Measurements from ENCODE around the gene AMT. TPM values are rescaled to one million over a fixed set of nuclear protein-coding genes. Genes with fewer than 3 reads are reported as not detected.
"Not testable (repeated sequence)": the region's sequence is repeated elsewhere in the genome, so short reads cannot be mapped to it uniquely, and the experiment has no call there.

Gene AMT
- total RNA-seq, 1 donor from 2014 or later = 7.0 TPM

GRCh38 chr3:49399461-49399860, 22.8 kb downstream of the AMT start:
- ChIA-PET CTCF (interaction anchor here (1.2 kb wide), 1 partner anchor 59 kb away, joined by 3 read pairs; no protein-coding TSS in a partner anchor), POLR2A (interaction anchor here (0.5 to 2.0 kb wide), 4 partner anchors 8 to 311 kb away, joined by 3 to 8 read pairs (median 4); partner anchors contain the start of gene RHOA)
- DNase-seq (no peak), ATAC-seq (ENCODE audit: low read depth) (peak; percentile 38)
- Mint-ChIP-seq H3K4me1 (peaks cover 75% of the 10 kb centered on the region), H3K27ac (peak overlapping the region; percentile 66), H3K9me3 (no peaks in the 10 kb centered on the region), H3K27me3 (no peaks in the 10 kb centered on the region), H3K4me3 (peak overlapping the region; percentile 41), H3K36me3 (ENCODE audit: low read depth) (peaks cover 62% of the 10 kb centered on the region)
- TF ChIP-seq, protein P1, sequence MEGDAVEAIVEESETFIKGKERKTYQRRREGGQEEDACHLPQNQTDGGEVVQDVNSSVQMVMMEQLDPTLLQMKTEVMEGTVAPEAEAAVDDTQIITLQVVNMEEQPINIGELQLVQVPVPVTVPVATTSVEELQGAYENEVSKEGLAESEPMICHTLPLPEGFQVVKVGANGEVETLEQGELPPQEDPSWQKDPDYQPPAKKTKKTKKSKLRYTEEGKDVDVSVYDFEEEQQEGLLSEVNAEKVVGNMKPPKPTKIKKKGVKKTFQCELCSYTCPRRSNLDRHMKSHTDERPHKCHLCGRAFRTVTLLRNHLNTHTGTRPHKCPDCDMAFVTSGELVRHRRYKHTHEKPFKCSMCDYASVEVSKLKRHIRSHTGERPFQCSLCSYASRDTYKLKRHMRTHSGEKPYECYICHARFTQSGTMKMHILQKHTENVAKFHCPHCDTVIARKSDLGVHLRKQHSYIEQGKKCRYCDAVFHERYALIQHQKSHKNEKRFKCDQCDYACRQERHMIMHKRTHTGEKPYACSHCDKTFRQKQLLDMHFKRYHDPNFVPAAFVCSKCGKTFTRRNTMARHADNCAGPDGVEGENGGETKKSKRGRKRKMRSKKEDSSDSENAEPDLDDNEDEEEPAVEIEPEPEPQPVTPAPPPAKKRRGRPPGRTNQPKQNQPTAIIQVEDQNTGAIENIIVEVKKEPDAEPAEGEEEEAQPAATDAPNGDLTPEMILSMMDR (IDR thresholded peaks at IDR 0.05) = no peak
- intact Hi-C loops (cut with micrococcal nuclease) = no loop called here

DNA sequence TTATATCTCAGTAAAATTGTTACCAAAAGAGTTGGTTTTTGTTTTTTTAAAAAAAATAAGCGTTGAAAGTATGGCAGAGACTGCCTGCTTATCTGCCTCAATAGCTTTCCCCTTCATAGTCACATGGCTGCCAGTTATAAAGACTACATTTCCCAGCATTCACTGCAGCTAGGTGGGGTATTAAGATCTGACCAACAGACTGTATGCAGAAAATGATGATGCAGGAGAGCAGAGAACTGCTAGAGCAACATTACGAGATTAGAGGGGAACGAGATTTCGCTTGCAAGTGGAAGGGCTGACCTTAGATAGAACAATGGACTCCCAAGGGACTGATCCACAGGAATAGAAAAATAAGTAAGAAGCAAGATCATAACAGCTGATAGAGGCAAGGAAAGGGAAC, 24.8 kb downstream of the AMT start:
- ATAC-seq (ENCODE audit: low read depth) (peak; percentile 84), DNase-seq (no peak)
- CTCF ChIA-PET = no interaction called here
- TF ChIP-seq, protein P1 (IDR thresholded peaks at IDR 0.05) = no peak
- no peak overlapping the region for H3K4me3 Mint-ChIP-seq
- peaks cover 65% of the 10 kb centered on the region for H3K36me3 Mint-ChIP-seq (ENCODE audit: low read depth)
- peak overlapping the region; percentile 19 for H3K27ac Mint-ChIP-seq
- no peaks in the 10 kb centered on the region for H3K27me3 Mint-ChIP-seq
- POLR2A ChIA-PET = interaction anchor here (0.8 to 1.0 kb wide), 3 partner anchors 14 to 32 kb away, joined by 4 to 9 read pairs (median 5); partner anchors contain the start of genes NICN1, RHOA and TCTA
- H3K9me3 Mint-ChIP-seq = no peaks in the 10 kb centered on the region
- H3K4me1 Mint-ChIP-seq = peaks cover 78% of the 10 kb centered on the region
- intact Hi-C loops (cut with micrococcal nuclease) = loop anchor here (1.0 kb wide), 1 partner anchor 15 kb away; the partner anchor contains the start of gene TCTA

DNA sequence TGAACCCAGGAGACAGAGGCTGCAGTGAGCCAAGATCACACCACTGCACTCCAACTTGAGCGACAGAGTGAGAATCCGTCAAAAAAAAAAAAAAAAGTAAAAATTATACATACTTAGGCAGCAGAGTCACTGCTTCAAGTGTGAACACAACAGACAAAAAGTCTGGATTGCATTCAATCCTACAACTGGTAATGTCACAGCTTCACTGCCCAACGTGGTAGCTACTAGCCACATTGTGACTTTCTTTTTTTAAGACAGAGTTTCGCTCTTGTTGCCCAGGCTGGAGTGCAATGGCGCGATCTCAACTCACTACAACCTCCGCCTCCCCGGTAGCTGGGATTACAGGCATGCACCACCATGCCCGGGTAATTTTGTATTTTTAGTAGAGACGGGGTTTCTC, 31.0 kb downstream of the AMT start:
- H3K4me3 Mint-ChIP-seq; DNase-seq; H3K27ac Mint-ChIP-seq; intact Hi-C loops (cut with micrococcal nuclease); ATAC-seq (ENCODE audit: low read depth); H3K27me3 Mint-ChIP-seq; H3K9me3 Mint-ChIP-seq; CTCF ChIA-PET: not testable (repeated sequence)
- Mint-ChIP-seq H3K4me1 (peaks cover 58% of the 10 kb centered on the region), H3K36me3 (ENCODE audit: low read depth) (peaks cover 46% of the 10 kb centered on the region)
- POLR2A ChIA-PET = interaction anchor here (0.7 to 1.2 kb wide), 3 partner anchors 9 to 39 kb away, joined by 4 to 6 read pairs (median 4); no protein-coding TSS in a partner anchor

DNA sequence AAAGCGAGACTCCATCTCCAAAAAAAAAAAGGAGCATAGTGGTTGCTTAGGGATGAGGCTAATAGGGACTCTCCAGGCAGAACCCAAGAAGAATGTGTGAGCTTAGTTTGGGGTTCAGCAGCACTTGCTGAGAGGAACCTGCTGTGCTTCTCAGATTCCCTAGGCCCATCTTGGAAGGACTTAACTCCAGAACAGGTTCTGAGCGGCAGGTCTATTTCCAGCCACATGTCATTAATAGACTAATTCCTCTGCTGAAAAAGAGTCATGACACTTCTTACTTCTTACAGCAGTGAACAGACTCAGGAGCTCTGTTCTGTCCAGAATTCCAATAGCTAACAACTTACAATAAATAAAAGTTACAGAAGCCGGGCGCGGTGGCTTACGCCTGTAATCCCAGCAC, 33.0 kb downstream of the AMT start:
- TF ChIP-seq, protein P1 (IDR thresholded peaks at IDR 0.05) = no peak
- intact Hi-C loops (cut with micrococcal nuclease) = no loop called here
- Mint-ChIP-seq H3K27ac (no peak overlapping the region), H3K9me3 (no peaks in the 10 kb centered on the region), H3K36me3 (ENCODE audit: low read depth) (peaks cover 33% of the 10 kb centered on the region), H3K4me1 (peaks cover 59% of the 10 kb centered on the region), H3K4me3 (no peak overlapping the region), H3K27me3 (no peaks in the 10 kb centered on the region)
- DNase-seq (no peak), ATAC-seq (ENCODE audit: low read depth) (no peak)
- ChIA-PET POLR2A (interaction anchor here (0.7 kb wide), 1 partner anchor 271 kb away, joined by 10 read pairs; no protein-coding TSS in a partner anchor), CTCF (no interaction called here)

GRCh38 chr3:49388289-49388820, 33.9 kb downstream of the AMT start:
- DNase-seq = no peak
- H3K4me1 Mint-ChIP-seq = peaks cover 65% of the 10 kb centered on the region
- TF ChIP-seq, protein P1 (IDR thresholded peaks at IDR 0.05) = no peak
- peaks cover 31% of the 10 kb centered on the region for H3K36me3 Mint-ChIP-seq (ENCODE audit: low read depth)
- H3K27ac Mint-ChIP-seq = peak overlapping the region; percentile 66
- H3K9me3 Mint-ChIP-seq = no peaks in the 10 kb centered on the region
- ATAC-seq (ENCODE audit: low read depth) = no peak
- no peaks in the 10 kb centered on the region for H3K27me3 Mint-ChIP-seq
- ChIA-PET POLR2A (interaction anchor here (0.5 to 1.1 kb wide), 3 partner anchors 23 to 718 kb away, joined by 3 to 10 read pairs (median 4); partner anchors contain the start of genes RHOA and USP4), CTCF (interaction anchor here (0.7 to 1.1 kb wide), 2 partner anchors 48 to 61 kb away, joined by 3 read pairs; partner anchors contain the start of gene USP4)
- H3K4me3 Mint-ChIP-seq = no peak overlapping the region
- intact Hi-C loops (cut with micrococcal nuclease) = no loop called here

All from activated B cell treated with CpG ODN at 0.5 μM for 24 hours (primary cell).